GM21786 (cell line): Measurements from ENCODE around the gene LAMB1.
A peak's percentile ranks its signal among the peaks of the same experiment; 100 is the strongest.
"Not testable (repeated sequence)": the region's sequence is repeated elsewhere in the genome, so short reads cannot be mapped to it uniquely, and the experiment has no call there.

Experiments
- ATAC-seq: cut with Tn5 transposase; IDR thresholded peaks from one replicate; pipeline ENCODE4 v1.9.1; 2021; ENCODE audit not compliant: unreplicated experiment

The LAMB1 gene

DNA sequence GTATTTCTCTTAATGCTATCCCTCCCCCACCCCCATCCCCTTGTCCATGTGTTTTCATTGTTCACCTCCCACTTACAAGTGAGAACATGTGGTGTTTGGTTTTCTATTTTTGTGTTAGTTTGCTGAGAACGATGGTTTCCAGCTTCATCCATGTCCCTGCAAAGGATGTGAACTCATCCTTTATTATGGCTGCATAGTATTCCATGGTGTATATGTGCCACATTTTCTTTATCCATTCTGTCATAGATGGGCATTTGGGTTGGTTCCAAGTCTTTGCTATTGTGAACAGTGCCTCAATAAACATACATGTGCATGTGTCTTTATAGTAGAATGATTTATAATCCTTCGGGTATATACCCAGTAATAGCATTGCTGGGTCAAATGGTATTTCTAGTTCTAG, 81.1 kb downstream of the LAMB1 start:
- not testable (repeated sequence) for ATAC-seq

DNA sequence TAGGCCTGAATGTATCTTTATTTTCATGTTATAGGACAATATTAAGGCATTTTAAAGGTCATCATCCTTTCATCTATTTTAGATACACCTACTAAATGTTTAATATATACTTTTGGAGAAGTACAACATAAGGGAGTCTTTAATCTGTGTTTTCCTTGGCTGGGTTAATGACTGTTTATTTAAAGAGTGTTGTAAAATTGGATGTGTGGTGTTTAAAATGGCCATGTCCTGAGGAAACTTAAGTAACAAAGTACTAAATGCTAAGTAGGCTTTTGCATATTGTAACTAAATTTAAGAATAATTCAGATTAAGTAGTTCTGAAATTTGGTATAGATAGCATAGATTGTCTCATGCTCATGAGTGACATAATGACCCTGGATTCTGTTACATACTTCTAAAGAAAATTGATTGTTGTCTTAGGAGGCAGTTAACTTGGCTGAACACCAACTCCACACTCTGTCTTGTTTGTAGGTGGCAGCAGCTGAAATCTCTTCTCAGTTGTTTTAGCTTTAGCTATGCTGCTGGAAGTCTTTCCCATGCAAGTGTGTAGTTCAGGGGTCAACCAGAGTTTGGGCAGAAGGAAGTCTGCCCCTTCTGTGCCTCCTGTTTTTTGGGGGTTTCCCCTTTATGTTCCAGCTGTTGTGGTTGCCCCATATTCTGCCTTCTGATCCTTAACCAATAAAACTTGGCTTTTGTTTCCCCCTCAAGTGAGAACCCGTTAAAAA, 82.8 kb downstream of the LAMB1 start:
- ATAC-seq = no peak

DNA sequence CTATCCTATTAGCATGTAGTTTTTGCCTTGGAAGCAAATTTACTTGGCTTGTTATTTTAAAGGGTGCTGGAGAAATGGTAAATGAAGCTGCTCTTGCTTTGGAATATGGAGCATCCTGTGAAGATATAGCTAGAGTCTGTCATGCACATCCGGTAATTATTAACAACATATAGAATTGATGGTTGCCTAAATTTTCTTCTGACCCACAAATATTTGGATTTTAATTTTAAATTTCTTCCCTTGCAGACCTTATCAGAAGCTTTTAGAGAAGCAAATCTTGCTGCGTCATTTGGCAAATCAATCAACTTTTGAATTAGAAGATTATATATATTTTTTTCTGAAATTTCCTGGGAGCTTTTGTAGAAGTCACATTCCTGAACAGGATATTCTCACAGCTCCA, 84.0 kb downstream of the LAMB1 start:
- no peak for ATAC-seq

DNA sequence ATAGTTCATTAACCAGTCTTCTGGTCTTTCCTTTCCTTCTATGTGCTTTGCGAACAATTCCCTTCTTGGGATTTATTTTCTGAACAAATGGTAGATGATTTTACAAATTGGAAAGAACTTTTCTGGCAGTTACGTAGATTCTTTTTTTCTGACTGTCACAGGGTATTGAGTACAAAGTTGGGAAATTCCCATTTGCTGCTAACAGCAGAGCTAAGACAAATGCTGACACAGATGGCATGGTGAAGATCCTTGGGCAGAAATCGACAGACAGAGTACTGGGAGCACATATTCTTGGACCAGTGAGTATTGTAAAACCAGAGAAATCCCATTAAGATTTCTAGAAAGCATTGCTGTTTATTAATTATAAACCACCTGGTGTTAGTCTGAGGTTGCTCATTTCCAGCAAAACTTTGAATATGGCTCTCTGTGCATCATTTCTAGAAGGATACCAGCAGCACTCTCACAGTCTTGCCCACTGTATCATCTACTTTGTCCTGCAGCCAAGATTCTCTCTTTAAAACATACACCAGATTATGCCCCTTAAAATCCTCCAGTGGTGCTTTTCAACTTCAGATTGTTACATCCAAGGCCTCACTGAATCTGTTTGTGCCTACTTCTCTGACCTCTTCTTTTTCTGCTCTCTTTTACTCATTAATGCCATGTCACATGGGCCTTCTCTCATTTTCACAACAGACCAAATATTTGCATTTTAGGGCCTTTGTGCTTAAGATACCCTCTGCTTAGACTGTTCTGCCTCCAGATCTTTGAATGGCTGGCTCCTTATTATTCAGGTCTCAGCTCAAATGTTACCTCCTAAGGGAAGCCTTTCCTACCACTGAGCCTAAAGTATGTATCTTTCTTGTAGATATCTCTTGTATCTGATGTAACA, 85.0 kb downstream of the LAMB1 start:
- ATAC-seq = peak; percentile 87

DNA sequence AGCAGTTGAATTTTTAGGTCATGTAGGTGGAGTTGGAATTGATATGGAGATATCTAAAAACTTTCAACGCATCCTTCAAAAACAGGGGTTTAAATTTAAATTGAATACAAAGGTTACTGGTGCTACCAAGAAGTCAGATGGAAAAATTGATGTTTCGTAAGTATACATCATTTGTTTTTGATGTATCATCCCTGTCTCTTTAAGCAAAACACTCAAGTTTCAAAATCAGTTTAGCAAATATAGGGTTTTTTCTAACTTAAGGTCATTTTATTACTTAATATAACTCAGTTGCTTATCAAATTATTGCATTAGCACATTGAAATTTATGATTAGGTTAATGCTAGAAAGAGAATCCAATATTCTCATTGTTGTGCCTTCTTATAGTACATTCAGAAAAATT, 87.4 kb downstream of the LAMB1 start:
- no peak for ATAC-seq

DNA sequence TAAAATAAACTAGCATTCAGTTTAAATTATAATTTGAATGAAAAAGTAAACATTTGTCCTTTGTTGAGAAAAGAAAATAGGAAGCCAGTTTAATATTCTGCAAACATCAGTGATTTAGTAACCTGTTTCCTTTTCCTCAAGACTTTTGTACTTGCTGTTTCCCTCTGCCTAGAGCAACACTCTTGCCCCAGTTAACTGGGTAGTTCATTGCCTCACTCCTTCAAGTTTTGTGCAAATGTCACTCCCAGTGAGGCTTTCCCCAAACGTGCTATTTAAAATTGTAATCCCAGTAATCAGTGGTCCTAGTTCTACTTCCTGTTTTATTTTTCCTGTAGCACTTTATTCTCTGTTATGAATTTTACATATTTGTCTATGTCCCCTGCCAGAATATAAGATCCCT, 88.1 kb downstream of the LAMB1 start:
- ATAC-seq = no peak

DNA sequence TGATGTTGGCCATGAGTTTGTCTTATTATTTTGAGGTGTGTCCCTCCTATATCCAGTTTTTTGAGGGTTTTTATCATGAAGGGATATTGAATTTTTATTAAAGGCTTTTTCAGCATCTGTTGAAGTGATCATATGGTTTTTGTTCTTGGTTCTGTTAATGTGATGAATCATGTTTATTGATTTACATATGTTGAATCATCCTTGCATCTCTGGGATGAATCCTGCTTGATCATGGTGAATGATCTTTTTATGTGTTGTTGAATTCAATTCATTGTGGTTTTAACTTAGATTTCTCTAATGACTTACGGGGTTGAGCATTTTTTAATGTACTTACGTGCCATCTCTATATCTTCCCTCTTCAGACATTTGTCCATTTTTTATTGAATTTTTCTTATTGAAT, 89.1 kb downstream of the LAMB1 start:
- no peak for ATAC-seq

DNA sequence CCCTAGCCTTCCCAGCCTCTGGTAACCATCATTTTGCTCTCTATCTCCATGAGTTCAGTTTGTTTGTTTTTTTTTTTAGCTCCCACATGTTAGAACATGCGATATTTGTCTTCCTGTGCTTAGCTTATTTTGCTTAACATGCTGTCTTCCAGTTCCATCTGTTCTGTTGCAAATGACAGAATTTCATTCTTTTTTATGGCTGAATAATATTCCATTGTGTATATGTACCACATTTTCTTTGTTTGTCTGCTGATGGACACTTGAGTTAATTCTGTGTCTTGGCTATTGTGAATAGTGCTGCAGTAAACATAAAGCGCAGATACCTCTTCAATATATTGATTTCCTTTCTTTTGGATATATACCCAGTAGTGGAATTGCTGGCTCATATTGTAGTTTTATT, 91.0 kb downstream of the LAMB1 start:
- ATAC-seq = no peak

DNA sequence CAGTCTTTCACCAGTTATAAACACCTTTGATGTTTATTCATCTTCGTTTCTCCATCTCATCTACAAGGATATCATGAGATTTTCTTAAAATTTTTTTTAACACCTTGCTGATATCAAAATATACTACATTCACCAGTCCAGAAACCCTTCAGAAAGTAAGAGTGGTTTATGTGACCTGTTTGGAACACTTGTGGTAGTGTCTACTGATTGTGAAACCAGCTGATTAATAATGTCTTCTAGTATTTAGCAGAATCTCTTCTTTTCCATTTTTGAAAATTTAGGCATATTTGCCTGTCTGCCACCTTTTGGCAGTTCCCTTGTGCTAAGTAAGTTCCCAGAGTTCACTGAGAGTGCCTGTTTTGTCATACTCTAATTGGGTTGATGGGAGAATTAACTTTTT, 93.5 kb downstream of the LAMB1 start:
- no peak for ATAC-seq

DNA sequence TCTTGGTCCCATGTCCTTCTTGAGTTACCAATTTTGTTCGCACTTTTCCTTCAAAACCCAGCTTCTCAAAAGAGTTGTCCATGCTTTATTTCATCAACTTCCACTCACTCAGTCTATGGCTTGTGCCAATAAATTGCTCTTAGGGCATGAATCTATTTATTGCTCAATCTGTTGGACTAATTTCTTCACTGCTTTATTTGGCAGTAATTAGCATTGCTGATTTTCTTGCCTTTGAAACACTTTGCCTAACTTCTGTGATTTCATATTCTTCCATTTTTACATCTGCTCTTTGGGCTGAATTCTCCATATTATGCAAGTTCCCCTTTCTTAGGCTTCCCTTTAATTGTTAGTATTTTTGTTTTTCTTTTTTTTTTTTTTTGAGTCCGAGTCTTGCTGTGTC, 95.2 kb downstream of the LAMB1 start:
- ATAC-seq = no peak

DNA sequence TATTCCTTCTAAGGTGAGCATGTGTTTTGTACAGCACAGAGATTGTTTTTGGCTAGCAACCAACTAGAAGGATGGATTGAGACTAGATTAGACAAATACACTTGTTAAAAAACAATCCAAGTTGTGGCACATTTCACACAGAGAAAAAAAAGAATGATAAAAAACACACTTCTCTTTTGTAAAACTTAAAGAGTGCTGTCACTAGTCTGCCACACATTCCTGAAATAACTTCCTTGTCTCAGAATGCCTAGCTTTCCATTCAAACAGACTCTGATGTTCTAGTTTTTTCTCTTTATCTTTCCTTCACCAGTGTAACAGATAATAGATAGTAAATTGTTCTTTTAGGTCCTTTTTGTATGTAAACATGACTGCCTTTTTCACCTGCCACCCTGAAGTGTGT, 100.6 kb downstream of the LAMB1 start:
- ATAC-seq = no peak

DNA sequence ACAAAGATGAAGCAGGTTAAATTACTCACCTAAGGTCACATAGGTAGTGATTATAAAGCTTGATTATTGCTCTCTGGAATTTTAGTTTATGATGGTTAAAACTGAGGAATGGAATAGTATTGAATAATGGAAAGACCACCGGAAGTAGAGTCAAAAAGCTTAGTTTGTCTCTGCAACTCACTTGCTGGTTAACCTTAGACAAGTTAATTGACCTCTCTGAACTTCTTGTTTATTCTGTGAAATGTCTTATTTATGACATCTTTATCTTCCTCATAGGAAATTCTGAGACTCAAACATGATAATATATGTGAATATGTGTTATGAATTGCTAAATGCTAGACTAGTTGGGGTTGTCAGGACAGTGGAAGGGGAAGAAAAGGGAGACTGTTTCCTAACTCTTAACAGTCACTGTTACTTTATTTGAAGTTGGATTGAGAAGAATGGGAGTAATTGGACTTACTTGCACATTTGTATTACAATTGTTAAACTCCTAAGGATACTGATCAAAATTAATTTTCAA, 102.4 kb downstream of the LAMB1 start:
- ATAC-seq = no peak

DNA sequence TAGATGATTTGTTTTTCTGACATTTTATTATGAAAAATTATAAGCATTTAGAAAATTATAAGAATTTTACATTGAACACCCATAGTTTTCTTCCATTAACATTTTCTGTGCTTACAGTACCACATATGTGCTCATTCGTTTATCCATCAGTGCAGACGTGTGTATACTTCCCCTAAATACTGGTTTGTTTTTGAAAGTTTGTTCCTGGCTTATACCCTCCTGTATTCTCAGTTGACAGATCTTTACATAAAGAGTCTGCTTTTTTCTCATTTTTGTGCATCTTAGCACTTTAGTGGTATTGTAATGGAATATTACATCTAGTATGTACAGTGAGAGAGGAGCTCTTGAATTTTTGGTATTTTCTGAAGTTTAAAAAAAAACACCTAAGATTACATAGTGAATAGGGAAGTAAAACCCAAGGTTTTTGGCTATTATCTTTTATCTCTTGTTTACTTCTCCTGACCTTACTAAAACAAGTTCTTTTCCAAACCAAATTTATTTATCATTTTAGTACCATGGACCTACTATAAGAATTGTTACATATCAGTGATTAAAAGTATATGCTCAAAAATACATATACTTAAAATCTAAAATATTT, 103.9 kb downstream of the LAMB1 start:
- no peak for ATAC-seq

DNA sequence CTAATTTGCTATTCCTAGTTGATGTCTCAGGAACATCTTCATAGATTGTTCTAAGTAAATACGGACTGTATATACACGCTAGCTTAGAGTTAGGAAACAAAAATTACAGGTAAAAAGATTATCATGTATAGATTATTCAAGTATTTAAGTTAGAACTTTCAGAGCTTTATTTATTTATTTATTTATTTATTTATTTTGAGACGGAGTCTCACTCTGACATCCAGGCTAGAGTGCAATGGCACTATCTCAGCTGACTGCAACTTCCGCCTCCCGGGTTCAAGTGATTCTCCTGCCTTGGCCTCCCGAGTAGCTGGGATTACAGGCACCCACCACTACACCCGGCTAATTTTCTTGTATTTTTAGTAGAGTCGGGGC, 110.6 kb downstream of the LAMB1 start:
- not testable (repeated sequence) for ATAC-seq

DNA sequence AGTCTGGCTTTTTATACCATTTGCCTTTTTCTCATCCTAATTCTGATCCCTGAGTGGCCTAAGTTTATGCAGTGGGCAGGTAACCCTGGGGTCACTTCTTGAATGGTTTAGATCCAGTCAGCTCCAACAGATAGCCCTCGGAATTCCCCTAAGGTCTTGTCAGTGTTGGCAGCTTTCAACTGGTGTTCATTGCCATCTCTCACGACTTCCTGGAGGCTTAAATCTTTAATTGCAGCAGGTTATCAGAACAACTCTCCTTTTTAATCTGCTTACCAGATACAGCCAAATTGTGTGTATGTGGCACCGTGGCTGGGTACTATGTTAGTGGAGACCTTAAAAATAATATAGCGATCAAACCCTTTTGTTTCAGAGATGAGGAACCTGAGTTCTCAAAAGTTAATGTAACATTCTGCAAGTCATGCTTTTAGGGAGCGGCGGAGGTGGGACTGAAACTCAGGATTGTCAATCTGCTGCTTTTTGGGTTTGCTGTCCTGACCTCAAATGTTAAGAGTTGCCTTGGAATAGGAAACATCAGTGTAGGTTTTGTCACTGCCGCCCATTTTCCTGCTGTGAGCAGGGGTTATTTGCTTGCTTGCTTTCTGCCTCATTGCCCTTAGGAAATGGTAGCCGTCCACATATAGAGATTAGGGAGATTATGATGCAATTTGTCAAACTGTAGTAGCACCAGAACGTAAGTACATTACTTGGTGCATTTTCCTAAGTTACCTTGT, 111.2 kb downstream of the LAMB1 start:
- peak; percentile 16 for ATAC-seq

DNA sequence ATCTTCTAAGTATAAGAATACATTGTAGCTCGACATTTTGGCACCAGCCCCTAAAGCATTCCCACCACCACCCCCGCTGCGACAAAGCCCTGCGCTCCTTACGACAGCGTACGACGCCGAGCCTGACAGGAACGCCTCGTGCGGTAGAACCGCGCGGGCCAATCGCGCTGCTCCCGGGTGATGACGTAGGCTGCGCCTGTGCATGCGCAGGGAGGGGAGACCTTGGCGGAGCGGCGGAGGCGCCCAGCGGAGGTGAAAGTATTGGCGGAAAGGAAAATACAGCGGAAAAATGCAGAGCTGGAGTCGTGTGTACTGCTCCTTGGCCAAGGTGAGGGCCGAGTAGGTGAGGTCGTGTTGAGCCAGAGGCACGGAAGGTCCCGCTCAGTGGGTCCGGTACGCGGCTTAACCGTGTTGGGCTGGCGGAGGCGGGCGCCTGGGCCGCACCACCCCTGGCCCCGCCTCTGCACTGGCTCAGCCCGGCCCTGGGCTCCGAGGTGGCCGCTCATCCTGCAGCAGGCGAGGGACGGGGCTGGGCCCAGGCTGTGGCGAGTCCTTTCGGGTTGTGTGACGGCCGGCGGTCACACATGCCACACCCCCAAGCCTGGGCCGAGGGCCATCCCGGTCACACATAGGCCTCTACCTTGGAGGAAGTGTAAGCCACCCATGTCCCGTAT, 111.9 kb downstream of the LAMB1 start, which contains the start of gene DLD:
Gene DLD (plus strand): TSS at position 222 of the 674 bp plus-strand sequence. CDS start 68 bp downstream, at position 290.
- peak; percentile 98 for ATAC-seq

DNA sequence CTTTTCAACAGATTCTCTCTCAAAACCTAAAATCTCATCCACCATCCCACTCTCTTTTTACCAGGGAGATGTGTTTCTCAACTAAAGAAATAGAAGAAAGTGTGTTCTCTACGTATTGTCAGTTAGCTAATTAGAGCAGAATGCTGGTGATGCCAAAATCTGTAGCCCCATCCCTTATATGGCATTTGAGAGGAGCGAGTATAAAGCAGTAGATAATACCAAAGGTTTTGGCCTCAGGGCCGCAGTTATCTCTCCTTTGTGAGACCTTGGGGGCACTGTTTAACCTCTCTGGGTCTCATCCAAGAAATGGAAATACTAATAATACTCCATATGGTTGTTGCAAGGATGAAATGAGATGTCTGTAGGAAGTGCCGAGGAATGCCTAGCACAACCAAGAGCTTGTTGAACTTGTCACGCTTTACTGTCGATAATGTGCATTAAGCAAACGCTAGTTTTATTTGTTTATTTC, 112.4 kb downstream of the LAMB1 start:
- ATAC-seq = peak; percentile 2

DNA sequence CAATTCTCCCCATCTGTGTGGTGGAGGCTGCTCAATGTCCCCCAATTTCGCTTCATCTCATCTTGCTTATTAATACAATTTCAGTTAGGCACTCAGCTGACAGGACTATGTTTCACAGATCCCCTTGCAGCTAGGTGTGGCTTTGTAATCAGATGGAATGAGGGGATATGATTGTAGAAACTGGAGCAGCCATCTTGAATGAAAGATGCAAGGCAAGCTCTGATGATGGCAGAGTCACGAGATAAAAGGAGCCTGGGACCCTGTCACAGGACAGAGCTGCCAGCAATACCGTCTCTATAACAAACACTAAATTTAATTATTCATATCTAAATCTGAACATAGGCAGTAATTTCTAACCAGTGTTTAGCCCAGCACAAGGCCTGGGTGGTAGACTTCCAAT, 113.0 kb downstream of the LAMB1 start:
- no peak for ATAC-seq

DNA sequence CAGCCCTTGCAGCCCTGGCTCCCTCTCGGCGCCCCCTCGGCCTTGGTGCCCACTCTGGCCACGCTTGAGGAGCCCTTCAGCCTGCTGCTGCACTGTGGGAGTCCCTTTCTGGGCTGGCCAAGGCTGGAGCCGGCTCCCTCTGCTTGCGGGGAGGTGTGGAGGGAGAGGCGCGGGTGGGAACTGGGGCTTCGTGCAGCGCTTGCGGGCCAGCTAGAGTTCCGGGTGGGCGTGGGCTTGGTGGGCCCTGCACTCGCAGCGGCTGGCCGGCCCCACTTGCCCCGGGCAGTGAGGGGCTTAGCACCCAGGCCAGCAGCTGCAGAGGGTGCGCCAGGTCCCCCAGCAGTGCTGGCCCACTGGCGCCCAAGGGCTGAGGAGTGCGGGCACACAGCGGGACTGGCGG, 115.1 kb downstream of the LAMB1 start:
- not testable (repeated sequence) for ATAC-seq

DNA sequence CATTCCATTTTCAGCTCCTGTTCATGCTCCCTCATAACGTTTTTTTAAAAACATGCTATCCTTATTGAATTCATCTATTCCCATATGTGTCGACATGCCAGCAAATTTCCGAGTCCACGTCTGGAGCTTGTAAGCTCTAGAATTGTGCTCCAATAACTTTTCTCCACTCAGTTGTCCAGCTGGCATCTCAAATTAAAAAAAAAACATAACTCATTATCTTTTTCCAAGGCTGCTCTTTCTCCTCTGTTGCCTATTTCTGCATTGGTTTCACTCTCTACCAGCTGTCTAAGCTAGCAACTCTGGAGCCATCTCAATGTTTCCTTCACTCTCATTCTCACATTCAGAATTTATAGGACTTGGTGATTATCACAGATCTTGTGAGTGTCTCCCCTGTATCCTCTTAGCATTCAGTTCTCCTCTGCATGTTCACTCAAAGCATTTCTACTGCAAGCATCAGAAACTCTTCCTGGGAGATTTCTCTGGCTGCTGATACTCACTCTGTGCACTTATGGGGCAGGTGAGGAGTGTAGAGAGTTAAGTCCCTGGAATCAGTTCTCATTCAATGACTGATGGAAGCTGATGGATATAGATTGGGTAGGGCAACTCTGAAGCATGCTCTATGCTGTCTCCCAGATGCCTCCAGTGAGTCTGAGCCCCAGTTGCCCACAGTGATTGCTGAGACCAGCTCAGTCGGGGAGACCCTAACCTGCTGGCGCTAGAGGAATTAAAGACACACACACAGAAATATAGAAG, 118.7 kb downstream of the LAMB1 start:
- no peak for ATAC-seq
